HG02852 (cell line): ENCODE data around the gene PPM1M.

Experiments
- ATAC-seq: cut with Tn5 transposase; IDR thresholded peaks from one replicate; pipeline ENCODE4 v1.9.1; 2021; ENCODE audit warnings: mild to moderate bottlenecking, moderate library complexity; ENCODE audit not compliant: unreplicated experiment

Gene PPM1M

DNA sequence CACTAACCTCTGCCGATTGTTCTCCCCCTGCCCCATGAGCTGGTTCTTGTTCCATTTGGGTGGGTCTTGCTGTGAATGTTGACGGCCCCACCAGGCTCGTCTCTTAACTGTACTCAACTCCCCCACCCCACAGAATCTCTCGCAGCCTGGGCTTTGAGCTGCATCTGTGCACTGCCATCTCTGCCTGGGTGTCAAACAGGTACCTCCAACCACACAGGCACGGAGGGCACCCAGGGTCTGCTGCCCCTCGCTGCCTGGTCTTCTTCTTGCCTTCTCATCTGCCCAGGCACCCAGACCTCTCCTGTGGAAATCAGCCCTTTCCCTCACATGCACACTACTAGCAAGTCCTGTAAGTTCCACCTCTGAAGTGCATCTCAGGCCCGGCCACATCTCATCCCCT is 30.2 kb upstream of the PPM1M start:
- no peak for ATAC-seq

DNA sequence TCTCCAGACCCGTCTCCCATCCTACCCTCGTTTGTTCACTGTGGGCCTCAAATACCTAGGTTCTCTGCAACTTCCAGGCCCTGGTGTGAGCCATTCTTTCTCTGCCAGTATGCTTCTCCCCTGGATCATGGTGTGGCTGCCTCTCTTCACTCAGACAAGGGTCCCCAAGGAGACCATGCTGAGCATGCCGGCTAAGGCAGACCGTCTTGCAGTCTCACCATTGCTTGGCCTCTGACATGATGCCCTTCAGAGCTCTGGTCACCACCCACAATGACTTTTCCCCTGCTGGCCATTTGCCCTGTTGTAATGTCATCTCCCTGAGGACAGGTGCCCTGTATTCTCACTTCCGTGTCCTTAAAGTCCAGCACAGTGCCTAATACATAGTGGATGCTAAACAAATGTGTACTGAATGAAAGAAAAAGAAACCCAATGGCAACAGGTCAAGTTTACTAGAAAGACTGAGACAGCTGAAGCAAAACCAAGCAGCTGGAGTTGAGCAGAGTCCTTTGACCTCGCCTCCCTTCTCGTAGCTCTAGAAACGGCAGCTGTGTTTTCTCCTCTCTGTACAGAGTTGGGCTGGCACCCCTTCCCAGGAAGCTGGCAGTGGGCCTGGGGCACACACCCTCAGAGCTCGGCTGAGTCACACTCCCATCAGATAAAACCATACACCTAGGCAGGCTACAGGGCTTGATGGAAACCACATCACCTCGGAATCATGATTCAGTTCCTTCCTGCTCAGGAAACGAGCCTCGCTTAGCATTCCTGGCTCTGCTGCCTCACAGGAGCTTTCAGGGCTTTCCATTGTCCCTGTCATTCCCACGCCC is 28.8 kb upstream of the PPM1M start:
- ATAC-seq = no peak

DNA sequence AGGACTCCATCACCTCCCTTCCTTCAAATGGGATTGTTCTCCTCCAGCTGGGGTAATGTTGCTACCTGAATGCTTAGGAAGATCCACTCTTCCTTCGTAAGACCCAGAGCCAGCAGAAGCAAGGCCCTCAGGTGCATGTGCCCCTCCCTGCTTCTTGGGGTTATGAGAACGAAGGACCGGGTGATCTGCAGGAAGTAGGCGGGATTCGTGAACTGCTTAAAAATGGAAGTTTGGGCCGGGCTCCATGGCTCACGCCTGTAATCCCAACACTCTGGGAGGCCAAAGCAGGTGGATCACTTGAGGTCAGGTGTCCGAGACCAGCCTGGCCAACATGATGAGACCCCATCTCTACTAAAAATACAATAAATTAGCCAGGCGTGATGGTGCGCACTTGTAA is 28.2 kb upstream of the PPM1M start:
- no peak for ATAC-seq

DNA sequence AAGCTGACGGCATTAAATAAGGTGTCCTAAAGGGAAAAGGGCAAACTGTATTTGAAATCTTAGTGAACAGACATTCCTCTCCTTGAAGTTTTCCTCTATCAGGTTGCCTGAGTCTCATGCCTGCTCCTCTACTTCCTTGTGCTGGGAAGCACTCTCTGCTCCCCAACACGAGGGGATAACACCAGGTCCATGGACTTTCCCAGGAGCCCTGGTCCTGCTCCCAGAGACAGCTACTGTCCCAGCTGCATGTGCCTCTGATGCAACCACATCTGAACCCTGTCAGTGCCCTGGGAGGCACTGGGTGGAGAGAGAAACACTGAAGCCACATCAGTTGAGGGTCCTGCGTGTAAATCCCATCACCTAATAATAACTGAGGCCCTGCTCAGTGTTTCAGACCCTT is 27.5 kb upstream of the PPM1M start:
- ATAC-seq = no peak

GRCh38 chr3:52218454-52218853 is 27.1 kb upstream of the PPM1M start:
- ATAC-seq = no peak

- no peak for ATAC-seq
Measured at GRCh38 chr3:52218937-52219650, 26.5 kb upstream of the PPM1M start.

GRCh38 chr3:52220380-52221026 is 25.1 kb upstream of the PPM1M start:
- ATAC-seq = peak; percentile 55

GRCh38 chr3:52221141-52221562 is 24.4 kb upstream of the PPM1M start:
- no peak for ATAC-seq

DNA sequence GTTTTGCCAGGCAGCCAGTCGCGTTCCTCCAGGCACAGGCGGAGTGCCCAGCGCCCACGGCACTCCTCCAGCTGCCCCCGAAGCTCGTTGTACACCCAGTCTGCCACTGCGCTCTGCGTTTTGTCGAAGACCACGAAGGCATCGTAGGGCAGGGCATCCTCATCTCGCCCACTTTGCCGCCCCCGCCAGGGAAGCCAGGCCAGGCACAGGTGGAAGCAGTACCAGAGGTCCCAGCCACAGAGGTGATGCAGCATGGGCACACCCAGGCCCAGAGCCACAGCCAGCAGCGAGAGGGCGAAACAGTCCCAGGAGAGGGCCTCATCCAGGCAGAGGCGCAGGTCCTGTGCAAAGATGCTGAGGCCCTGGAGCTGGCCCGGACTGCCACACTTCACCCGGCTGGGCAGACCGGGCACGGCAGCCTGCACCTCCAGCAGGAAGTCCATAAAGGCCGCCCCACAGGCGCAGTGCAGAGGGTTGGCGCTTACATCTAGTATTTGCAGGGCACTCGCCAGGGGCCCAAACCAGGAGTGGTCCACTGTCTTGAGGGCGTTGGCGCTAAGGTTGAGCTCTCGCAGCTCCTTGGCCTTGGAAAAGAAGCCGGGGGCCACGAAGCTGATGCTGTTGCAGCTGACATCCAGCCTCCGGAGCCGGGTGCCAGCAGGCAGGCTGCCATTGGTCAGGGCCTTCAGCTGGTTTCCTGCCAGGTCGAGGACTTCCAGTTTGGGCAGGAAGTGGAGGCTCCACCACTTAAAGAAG is 23.8 kb upstream of the PPM1M start:
- ATAC-seq = no peak

DNA sequence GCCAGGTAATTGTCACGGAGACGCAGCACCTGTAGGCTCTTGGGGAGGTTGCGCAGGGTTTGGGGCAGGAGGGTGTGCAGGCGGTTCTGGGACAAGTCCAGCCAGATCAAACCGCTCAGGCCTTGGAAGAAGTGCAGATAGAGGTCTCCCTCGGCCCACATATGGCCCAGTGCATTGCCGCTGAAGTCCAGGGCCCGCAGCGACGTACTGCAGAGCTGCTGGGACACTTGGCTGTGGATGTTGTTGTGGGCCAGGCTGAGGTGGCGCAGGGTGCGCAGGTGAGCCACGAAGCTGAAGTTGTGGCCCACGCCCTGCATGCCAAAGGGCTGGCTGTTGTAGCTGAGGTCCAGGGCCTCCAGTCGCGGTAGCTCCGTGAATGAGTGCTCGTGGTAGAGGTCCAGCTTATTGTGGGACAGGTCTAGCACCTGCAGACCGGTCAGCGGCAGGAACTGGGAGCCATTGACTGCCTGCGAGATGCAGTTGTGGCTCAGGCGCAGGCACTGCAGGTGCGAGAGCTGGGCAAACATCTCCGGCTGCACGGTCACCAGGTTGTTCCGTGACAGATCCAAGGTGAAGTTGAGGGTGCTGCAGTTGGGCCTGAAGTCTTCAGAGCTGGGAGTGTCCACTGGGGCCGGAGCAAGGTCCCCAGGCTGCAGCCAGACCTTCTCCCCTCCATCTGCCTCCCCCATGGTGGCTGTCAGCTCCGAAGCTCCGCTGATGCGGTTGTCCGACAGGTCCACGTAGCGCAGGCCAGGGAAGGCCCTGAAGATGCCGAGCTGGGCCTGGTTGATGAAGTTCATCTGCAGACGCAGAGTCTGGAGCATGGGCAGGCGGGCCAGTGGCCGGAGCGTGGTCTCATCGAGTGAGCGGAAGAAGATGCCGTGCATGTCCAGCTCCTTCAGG is 23.0 kb upstream of the PPM1M start:
- no peak for ATAC-seq

DNA sequence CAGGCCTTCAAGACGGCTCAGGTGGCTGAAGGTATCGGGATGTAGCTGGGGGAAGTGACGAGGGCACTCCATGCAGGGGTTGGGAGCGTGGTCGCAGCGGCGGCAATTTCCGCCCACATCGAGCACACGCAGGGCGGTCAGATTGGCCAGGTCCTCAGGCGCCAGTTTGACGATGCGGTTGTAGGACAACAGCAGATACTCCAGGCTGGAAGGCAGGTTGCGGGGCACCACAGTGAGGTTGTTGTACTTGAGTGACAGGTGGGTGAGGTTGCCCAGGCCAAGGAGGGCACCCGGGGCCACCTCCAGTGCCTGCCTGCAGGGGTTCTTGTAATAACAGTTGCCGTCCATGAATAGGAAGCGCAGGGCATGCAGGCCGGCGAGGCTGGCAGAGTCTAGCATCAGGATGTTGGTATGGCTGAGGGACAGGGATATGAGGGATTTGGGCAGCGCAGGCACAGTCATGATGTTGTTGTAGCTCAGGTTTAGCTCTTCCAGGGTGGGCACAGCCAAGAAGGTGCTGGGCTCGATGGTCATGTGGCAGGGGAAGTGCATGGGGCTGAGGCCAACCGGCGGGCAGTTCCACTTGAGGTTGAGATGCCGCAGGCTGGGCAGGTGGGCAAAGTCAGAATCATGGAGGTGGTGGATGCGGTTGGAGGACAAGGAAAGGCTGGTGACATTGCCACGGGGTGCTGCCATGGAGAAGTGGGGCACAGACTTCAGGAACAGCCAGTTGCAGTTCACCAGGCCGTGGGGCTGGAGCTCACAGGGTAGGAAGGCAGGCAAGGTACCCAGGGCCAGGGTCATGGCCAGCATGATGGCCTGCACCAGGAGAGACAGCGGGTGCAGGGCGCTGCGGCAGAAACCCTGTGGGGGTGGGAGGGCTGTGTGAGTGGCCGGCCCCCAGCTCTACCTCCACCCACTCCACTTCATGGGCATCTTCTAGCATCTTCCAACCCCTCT is 21.8 kb upstream of the PPM1M start:
- no peak for ATAC-seq

GRCh38 chr3:52225452-52226228 is 19.9 kb upstream of the PPM1M start, which contains the start of gene TLR9:
Gene TLR9, minus strand, starts transcription at chr3:52225645. Its CDS starts 116 bp downstream, at chr3:52225529.
- ATAC-seq = peak; percentile 70

GRCh38 chr3:52226229-52226817 is 19.2 kb upstream of the PPM1M start:
- ATAC-seq = peak; percentile 3

DNA sequence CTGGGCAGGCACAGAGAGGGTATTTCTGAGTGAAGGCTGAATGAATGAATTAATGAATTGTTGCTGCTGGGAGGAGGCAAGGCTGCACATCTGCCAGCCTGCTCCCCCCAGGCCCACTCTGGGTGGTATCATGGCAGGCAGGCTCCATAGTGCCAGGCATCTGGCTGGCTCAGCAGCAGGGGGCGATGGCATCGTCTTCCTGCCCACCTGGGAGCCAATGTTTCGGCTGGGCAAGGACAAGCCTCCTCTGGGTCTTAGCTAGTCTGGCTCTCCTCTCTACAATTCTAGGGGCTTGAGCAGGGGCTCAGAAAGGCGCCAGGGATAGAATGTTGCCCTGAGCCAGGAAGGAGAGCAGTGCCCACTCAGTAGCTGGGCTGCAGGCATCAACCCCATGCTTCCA is 18.4 kb upstream of the PPM1M start:
- ATAC-seq = no peak

DNA sequence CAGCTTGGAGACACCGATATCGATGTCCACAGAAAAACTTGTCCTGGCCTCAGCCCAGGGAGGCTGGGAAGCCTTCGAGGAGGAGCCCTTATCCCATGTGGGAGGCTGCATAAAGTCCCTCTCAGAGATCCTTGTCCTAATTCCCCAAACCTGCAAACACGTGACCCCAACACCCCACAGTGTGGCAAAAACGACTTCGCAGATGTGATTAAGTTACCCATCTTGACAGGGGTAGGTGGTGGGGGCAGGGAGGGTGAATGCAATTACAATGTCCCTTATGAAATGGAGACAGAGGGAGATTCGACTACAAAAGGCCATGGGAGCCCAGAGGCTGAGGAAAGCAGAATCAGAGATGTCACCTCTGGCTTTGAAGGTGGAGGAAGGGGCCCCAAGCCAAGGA is 17.8 kb upstream of the PPM1M start:
- no peak for ATAC-seq

DNA sequence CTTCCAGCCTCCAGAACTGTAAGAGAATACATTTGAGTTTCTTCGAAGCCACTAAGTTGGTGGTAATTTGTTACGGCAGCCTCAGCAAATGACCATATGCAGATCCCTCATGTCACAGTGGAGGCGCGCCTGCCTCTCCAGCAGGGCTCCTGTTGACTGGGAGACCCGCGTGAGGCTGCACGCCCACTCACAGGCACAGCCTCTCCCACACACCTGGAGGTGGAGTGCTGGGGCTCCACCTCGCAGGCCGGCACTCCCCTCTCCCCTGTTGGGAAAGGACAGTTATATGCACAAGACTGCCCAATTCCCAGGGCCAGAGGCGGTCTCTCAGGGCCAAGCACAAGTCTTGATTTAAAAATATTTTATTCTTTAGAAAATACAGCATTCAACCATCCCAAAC is 17.3 kb upstream of the PPM1M start:
- ATAC-seq = no peak

DNA sequence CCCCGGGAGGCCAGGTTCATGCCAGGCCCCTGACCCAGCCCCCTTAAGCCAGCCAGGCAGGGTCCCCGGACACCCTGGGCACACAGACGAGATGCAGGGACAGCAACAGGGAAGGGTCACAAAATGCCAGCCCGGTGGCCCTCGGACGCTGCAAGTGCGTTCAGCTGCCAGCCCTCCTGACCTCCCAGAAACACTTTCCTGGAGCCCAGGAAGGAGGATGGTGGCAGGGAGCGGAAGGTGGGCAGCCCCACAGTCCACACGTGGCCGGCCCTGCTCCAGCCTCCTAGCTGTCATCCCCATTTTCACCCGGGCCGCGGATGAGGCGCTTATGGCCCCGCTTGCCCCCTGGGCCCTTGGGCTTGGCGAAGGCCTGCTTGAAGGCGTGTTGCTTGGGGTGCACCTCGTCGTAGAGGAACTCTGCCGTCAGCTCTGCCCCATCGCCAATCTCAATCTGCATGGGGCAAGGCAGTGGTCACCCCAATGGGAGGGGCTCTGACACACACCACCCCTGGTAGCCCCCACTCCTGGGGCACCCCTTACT is 16.7 kb upstream of the PPM1M start:
- ATAC-seq = no peak
